Activated CD8-positive, alpha-beta memory T cell treated with anti-CD3 and anti-CD28 coated beads, Interleukin-2, amount 50 U/mL, for 1 hour (primary cell): ENCODE results near the gene OR8D1.

ENCODE experiments used
- DNase-seq: peaks from one replicate; pipeline ENCODE4 v3.0.0-alpha.2; 2020; ENCODE audit errors: extremely low read depth

OR8D1 gene

GRCh38 chr11:124313849-124314248 is at the start of gene OR8D1:
Gene OR8D1, minus strand, starts transcription at chr11:124313949. Its CDS starts 3,183 bp downstream, at chr11:124310766.
- DNase-seq, result no peak

GRCh38 chr11:124359566-124359965 is 45.8 kb upstream of the OR8D1 start:
- DNase-seq, result no peak

- no peak for DNase-seq
These were observed 32.7 kb upstream of the OR8D1 start for GRCh38 chr11:124346311-124346955.

- DNase-seq, result no peak
These were observed 30.6 kb upstream of the OR8D1 start for GRCh38 chr11:124344346-124344745.

- DNase-seq, result no peak
These were observed 26.3 kb upstream of the OR8D1 start for GRCh38 chr11:124340142-124340447.

- no peak for DNase-seq
These were observed 25.8 kb upstream of the OR8D1 start for GRCh38 chr11:124339396-124340141.

GRCh38 chr11:124331873-124332272 is 18.1 kb upstream of the OR8D1 start:
- DNase-seq, result no peak

GRCh38 chr11:124329787-124330478 is 16.2 kb upstream of the OR8D1 start:
- DNase-seq, result no peak

- DNase-seq, result no peak
These were observed 14.0 kb upstream of the OR8D1 start for GRCh38 chr11:124327775-124328174.

- DNase-seq, result no peak
These were observed 8.6 kb upstream of the OR8D1 start for GRCh38 chr11:124322356-124322755.

GRCh38 chr11:124320097-124320496 is 6.3 kb upstream of the OR8D1 start, which contains the start of gene OR8D2:
Gene OR8D2, minus strand, starts transcription at chr11:124320197. Its CDS starts 0 bp downstream, at chr11:124320197.
- no peak for DNase-seq

GRCh38 chr11:124315052-124315451 is 1.3 kb upstream of the OR8D1 start:
- no peak for DNase-seq

GRCh38 chr11:124313131-124313530 is 618 bp downstream of the OR8D1 start:
- DNase-seq, result no peak

GRCh38 chr11:124311670-124312069 is 2.1 kb downstream of the OR8D1 start:
- DNase-seq, result no peak

- no peak for DNase-seq
These were observed 2.5 kb downstream of the OR8D1 start for GRCh38 chr11:124311269-124311668.

GRCh38 chr11:124310721-124311120 is 3.0 kb downstream of the OR8D1 start:
- DNase-seq, result no peak

GRCh38 chr11:124307093-124307492 is 6.7 kb downstream of the OR8D1 start:
- no peak for DNase-seq

GRCh38 chr11:124302347-124303125 is 11.2 kb downstream of the OR8D1 start:
- no peak for DNase-seq

- DNase-seq, result no peak
These were observed 12.2 kb downstream of the OR8D1 start for GRCh38 chr11:124301548-124301947.

- DNase-seq, result no peak
These were observed 15.8 kb downstream of the OR8D1 start for GRCh38 chr11:124297921-124298320.

- no peak for DNase-seq
These were observed 17.7 kb downstream of the OR8D1 start for GRCh38 chr11:124296016-124296415.

GRCh38 chr11:124294687-124295086 is 19.1 kb downstream of the OR8D1 start:
- DNase-seq, result no peak
